Stimulated activated naive CD4-positive, alpha-beta T cell (primary cell): Measurements from ENCODE around the gene PALS1.
A peak's percentile ranks its signal among the peaks of the same experiment; 100 is the strongest.

Experiments
- DNase-seq, 6 experiments: peaks; one replicate each; lab custom pipeline; 2025; lab: John Stamatoyannopoulos, UW

The PALS1 gene

DNA sequence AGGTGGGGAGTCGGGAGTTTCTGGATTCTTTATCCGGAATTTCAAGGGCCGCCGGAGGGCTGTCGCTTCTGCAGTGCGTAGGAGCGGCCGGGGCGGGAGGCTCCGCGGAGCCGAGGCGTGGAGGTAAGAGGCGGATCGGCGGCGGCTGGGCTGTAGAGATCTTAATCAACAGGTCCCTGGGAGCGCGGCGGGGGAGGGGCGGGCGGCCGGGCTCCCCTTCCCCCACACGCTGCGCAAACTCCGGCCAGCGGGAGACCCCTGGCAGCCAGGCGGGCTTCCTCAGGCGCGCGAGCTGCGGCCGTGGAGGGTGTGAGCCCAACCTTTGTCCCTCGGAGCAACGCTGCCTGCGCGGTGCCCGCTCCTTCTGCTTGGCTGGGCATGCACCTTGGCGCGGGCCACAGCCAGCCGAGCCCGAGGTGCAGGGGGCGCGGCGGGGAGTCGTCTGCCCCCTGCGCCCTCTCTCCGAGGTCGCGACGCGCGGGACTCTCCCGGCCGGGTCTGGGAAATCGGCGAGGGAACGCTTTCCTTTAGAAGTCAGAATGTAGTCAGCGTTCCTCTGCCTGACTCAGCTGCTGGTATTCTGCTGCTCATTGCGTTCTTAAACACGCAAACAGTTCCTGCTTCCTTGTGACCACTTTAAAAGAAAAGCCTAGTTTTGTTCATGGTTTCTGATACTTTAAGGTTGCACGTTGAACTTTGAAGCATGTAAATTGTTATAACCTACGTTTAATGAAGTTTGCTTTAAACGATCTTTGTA, at the start of gene PALS1:
Gene PALS1, plus strand, starts transcription at position 25 of the 757 bp plus-strand sequence. CDS start 37,736 bp downstream, outside the sequence.
- DNase-seq, result peak in 5 of 6 experiments; percentile 36 to 82 (median 60)

DNA sequence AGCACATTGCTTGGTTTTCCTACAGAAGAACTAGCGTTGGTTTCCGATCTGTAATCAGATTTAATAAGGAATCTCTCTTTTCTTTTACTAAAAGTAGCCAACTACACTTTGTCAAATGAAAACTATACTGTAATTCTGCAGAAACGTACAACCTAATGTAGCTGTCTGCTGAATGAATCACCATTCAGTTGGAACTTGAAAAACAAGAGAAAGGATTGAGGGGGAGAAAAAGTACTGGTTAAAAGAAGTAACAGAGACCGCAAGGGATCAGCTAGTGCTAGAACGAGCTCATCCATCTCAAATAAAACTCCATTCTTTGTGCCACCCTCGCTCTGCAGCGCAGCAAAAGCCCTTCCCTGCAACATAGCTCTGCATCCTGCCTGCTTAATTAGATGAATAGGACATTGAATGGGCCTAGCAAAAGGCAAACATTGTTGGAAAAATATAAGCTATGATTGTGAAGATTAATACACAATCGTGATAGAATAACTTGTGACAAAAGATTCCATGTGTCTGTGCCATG, 49.4 kb upstream of the PALS1 start:
- no peak for DNase-seq

DNA sequence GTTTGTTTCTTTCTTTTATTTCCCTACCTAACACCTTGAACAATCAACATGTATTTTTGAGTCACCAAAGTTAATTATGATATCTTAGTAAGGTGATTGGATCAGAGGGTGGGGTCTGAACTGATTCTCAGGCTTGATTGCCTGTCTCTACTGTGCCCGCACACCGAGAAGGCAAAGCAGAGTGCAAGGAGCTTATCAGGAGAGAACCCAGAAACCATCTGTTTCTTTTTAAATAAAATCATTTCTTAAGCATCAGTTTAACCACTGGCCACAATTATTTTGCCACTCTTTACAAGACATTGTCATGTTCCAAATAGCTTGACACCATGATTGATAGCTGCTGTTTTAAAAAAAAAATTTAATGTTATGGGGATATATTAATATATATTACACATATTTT, 48.9 kb upstream of the PALS1 start:
- DNase-seq, result no peak

DNA sequence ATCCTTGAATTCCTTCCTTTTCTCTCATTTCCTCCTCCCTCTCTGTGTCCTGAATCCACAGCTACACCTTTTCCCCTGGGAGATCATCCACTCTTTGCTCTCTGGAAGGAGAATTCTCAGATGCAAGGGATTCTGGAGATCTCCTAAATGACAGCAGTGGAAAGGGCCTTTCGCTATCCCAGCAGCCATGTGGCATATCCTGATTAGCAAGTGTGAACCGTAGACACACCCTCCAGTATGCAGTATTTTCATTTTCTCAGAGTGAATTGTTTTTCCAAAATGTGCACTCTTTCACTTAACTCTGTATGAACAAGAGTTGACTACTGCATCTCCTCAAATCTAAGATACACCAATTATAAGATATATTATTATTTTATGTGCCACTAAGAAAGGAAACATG, 46.0 kb upstream of the PALS1 start:
- no peak for DNase-seq

DNA sequence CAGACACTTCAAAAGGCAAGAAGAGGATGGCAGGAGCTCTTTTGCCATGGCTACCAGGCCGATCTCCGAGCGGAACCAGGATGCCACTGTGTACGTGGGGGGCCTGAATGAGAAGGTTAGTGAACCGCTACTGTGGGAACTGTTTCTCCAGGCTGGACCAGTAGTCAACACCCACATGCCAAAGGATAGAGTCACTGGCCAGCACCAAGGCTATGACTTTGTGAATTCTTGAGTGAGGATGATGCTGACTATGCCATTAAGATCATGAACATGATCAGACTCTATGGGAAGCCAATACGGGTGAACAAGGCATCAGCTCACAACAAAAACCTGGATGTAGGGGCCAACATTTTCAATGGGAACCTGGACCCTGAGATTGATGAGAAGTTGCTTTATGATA, 42.2 kb upstream of the PALS1 start:
- DNase-seq, result no peak

DNA sequence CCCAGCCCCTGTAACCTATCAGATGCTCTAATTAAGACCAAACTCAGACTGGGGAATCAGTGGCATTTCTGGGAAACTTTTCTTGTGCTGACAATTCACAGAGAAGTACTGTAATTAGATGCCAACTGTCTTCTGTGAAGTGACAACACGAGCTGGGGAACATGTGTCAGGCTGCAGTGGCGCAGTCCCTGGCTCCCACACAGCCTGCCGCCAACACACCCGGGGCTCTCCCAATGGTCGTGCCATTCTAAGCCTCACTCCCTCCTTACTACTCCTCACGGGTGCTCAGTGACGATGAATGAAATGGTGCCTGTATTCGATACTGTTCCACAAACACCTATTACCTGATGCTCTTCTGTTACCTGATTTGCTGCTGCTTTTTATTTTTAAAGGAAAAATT, 33.4 kb upstream of the PALS1 start:
- DNase-seq, result no peak

DNA sequence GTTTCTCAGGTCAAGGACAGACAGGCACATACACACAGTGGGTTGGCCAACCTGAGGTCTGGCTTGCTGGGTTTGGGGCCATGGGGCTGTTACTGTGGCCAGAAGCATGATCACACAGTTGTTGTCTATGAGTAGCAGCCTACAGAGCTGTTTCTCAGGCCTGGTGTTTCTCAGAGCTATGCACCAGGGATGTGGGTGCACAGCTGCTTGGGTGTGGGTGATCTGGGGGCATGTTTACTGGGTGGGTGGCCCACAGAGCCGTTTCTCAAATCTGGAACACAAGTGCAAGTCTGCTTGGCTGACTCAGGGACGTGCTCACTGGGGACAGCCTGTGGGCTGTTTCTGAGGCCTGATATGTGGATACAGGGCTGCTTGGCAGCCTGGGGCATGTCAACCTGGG, 23.1 kb upstream of the PALS1 start:
- no peak for DNase-seq

DNA sequence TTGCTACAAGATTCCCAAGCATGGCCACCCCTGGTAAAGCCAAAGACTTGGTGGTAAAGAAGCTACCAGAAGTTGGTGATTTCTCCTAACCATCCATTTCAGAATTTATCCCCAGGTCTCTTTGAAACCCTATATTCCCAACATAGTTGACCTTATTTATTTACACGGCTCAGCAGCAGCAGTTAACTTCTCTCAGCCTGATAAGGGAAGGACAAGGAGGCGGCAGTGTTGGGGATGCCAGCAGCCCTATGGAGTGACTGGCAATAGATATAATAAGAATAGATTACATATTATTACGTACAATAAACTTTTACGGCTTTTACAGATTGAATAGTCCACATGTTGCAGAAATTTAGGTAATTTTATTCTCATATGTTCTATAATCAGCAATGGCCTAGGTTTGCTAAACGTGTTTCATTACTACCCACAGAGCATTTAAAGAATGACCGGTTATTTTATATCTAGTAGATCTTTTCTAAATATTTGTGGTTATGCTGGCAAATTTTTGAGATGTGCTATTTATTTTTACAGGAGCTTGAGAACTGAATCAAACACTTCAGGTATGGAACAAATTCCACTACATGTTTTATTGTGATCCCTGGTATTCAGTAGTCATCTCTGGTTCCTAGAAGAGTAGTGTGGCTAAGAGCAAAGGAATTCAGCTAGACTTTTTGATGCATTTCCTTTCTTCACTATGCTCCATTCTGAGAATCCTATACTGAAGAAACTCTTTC, 19.8 kb upstream of the PALS1 start:
- DNase-seq, result no peak

DNA sequence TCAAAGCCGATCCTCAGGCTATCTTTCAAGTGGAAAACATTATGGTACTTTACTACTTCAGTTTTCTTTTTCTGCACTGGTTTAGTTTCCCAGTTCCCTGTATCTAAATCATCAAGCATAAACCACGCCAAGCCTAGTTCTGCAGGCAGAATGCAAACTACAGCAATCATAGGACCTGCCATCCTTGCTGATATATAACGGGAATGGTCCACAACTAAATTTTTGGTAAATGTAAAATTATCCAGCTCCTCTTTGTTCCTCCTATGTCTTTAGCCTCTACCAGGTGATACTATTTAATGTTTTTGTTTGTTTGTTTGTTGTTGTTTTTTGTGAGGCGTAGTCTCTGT, 19.3 kb upstream of the PALS1 start:
- DNase-seq, result no peak

DNA sequence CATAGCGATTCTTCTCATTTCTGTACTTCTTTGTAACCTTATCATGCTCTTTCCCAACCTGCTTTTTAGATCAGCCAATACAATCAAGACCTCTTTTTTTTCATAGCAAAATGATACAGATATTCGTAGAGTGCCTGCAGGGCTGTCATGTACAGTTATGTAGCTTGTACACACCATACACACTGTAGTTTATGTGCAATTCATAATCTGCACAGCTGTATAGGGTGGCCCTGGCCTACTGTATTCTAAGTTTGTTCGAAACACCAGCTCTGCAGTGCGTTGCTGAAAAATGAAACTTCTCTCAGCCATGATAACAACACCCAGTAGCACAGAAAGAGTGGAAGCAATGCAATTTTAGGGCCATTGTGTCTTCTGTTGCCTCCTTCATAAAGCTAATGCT, 15.7 kb upstream of the PALS1 start:
- no peak for DNase-seq

DNA sequence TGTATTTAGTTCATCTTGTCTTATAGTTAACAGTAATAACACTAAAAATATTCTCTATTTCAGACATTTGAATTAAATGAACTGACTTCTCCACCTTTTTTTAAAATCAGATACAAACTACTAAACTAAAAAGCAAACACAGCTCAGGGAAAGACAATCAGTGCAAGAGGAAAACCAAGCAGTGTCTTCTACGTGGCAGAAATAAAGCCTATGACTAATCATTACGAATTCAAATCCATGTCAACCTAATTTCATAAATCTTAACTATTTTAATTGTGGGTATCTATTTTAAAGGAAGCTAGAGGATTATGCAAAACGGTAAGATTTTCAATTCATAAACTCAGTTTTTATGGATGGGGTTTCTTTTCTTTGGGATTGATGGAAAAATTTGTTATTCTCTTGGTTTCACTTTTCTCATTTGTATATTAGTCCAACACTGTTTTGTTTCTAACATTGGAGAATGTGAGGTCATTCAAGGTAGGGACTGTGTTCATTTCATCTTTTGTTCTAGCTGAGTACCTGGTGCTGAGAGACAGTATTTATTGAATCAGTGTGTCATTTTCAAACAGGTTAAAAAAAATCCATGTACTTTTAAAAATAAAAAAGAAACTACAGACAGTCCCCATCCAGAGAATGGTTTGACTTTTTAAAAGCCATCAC, 12.8 kb upstream of the PALS1 start:
- DNase-seq, result no peak

DNA sequence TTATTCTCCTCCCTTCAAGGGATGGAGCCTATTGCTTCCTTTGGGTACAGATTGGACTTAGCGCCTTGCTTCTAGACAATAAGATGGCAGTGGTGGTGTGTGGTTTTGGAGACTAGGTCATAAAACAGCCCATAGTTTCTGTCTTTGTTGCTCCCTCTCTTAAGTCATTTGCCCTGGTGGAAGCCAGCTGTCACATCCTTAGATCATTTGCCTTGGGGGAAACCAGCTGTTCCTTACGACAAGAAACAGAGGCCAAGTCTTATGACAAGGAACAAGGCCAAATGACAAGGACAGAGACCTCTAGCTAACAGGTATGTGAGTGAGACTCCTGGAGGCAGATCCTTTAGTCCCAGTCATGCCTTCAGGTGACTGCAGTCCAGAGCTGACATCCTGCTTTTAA, 9.2 kb upstream of the PALS1 start:
- no peak for DNase-seq

DNA sequence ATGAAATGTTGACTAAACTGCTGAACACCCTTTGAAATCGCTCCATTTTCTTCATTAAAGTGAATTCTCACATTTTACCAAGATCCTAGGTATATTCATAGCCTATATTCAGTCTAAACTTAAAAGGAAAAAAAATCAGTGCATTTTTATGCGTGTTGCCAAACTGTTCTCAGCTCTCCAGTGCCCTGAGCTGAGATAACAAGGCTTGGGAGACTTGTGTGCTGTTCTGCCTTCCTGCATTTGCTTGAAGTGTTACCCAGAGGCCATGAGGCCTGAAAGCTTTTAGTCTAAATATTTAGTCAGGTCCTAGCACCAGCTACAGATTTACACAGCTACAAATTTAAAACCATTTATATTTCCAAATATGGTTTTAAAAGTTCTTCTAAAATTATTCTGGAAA, 8.6 kb upstream of the PALS1 start:
- no peak for DNase-seq

DNA sequence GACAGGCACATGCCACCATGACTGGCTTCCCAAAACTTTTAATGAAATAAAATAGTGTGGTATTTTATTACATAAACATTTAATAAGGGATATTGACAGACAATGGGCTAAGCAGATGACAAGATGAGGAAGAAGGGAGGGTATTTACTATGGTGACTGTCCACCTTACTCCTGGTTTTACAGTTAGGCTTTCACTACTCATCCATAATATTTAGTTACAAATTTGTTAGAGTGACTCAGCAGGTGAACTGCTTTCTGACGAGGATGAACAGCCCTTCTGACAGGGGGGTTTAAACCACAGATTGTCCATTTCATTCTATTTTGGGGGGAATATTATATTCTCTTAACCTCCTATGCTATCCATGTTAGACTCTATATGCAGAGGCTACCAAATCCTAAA, 3.6 kb upstream of the PALS1 start:
- DNase-seq, result no peak

DNA sequence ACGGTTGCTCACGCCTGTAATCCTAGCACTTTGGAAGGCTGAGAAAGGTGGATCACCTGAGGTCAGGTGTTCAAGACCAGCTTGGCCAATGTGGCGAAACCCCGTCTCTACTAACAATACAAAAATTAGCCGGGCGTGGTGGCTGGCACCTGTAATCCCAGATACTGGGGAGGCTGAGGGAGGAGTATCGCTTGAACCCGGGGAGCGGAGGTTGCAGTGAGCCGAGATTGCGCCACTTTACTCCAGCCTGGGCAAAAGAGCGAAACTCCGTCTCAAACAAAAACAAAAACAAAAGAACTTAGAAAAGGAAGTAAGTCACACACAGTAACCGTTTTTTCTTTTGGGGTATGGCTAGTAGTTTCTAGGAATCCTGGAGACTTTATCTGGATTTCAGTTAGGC, 1.7 kb upstream of the PALS1 start:
- DNase-seq, result no peak

DNA sequence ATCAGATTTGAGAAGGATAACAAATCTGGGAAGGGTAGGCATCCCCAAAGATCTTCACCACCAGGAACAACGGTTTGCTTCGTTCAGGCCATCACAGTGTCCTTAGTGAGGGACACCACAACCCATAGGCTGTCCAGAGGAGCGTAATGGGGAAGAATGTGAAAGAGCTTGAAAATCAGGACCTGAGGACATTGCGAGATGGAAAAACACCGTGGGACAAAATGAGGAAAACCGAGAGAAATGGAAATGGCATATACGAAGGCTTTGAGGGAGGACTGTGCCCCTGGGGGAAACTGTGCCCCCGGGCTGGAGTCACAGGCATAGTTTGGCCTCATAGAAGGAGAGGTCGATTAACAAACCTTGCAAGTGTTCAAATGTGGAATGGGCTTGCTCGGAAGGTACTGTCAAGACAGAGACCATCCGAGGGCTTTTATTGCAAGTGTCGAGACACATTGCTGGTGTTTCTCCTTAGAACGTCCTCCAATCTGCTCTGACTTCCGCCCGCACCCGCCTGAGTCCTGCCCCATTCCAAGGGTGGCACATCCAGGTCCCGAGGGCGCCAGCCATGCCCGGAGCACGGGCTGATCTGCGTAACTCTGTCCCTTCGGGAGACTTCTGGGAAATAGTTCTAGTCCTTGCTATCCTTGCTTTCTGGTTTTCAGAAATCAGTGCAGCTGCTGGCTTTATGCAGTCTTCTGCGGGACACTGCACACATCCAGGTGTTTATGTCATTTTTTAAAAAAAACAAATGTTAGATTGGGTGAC, 885 bp upstream of the PALS1 start:
- DNase-seq, result peak in 3 of 6 experiments; percentile 5 to 48 (median 25)

DNA sequence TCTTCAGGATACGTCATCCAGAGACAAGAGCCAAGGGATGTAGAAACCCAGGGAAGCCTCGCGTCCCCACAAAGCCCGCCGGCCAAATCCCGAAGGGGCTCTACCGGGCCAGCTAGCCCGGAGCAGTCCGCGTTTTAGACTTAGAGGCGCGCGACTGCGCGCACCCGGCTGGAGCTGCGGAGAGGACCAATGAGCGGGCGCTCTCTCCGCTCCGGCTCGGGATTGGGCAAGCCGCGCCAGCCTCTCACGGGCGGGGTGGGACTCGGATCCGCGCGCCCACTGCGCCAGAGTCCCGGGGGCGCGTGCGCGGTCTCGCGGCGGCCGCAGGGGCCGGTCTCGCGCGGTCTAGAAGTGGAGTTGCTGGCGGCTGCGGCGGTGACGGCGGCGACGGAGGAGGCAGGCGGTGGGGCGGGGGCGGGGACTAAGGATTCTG, 241 bp upstream of the PALS1 start:
- peak; percentile 85 to 91 (median 90) for DNase-seq

DNA sequence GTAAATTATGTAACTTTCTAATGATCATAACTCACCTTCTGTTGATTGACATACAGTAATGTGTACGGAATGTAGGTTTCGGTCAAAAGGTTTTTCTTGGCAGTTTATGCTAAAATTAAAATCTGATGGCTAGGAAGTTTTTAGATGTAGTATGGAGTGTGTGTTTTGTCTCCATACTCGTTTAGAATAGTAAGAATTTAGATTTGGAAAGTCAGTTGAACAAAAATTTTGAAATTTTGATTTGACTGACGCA, 859 bp downstream of the PALS1 start:
- DNase-seq, result no peak

DNA sequence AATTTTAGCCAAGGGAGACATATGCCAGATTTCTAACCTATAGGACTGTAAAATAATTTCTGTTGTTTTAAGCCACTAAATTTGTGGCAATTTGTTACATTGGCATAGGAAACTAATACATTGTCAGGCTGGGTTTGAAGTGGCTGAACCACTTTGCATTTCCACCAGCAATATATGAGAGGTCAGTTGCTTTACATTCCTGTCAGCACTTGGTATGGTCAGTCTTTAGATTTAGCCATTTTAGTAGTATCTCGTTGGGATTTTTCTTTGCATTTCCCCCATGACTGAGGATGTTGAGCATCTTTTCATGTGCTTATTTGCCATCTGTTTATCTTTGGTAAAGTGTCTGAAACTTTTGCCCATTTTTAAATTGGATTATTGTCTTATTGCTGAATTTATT, 3.9 kb downstream of the PALS1 start:
- no peak for DNase-seq

DNA sequence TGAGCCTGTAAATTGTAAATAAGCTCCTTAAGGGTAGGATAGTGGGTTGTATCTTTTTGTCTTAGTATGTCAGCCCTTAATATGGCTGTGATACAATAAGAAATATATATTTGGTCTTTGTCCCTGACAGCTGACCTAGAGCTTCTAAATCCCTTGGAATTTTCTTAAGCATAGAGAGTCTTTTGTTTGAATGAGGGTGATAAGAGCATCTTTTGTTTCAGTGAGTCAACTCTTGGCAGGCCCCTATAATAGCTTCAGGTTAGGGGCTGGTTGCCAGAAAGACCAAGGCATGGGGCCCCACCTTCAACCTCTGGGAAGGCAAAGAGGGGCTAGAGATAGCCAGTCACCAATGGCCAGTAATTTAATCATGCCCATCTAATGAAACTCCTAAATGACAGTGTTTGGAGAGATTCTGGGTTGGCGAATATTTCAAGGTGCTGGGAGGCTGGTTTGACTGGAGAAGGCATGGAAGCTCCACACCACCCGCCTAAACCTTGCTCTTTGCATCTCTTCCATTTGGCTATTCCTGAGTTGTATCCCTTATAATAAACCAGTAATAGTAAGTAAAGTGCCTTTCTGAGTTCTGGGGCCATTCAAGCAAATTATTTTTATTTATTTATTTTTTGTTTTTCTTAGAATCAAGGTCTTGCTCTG, 10.5 kb downstream of the PALS1 start:
- no peak for DNase-seq

DNA sequence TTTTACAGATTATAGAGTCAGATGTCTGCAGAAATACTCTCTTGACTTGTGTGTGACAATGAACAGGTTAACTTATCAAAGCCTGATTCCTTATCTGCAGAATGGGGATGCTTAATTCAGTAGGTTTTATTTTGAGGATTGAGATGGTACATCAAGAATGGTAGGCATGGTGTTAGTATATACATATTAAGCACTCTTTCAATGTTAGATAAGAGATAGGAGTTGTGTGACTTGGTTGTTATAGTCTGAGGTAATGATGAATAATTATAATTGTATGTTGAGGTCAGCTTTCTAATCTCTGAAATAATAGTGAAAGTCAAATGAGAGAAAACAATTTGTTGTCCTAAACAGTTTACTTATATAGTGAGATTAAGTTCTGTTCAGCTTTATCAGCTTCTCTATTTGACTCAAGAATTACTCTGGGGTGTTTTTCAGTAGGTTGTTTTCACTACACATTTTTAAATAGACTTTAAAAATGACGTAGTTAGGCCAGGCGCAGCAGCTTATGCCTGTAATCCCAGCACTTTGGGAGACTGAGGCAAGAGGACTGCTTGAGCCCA, 11.9 kb downstream of the PALS1 start:
- DNase-seq, result no peak

DNA sequence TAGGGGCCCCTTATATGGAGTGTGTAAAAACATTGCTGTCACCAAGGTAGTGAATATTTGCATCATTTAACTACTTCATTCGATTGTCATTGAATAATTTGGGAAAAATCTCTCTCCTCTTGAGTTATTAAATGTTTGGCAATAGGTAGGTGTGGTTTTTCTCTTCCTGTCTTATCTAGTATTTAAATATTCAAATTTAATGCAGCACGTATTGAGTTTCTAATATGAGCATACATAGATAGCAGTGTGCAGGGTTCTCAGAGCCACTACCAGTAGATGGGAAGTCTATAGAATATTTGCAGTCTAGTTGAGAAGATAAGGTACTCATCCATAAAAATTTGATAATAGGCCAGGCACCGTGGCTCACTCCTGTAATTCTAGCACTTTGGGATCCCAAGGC, 16.7 kb downstream of the PALS1 start:
- DNase-seq, result no peak
